Measurements from ENCODE around the gene RAB44. TPM values are rescaled to one million over a fixed set of nuclear protein-coding genes. Genes with fewer than 3 reads are reported as not detected.
"Not testable (repeated sequence)": the region's sequence is repeated elsewhere in the genome, so short reads cannot be mapped to it uniquely, and the experiment has no call there.

RAB44 gene
- total RNA-seq, 1 donor from 2014 or later = 0.16 TPM

- peaks cover 4% of the 10 kb centered on the region for H3K4me1 Mint-ChIP-seq (ENCODE audit: low read depth, unreplicated experiment)
- H3K9me3 Mint-ChIP-seq (ENCODE audit: unreplicated experiment) = peaks cover 3% of the 10 kb centered on the region
- H2AFZ ChIP-seq (ENCODE audit: low read depth, low read length) = no peak overlapping the region
- no peaks in the 10 kb centered on the region for H3K79me2 ChIP-seq (ENCODE audit: insufficient read depth, low read length)
- peaks cover 4% of the 10 kb centered on the region for H3K36me3 Mint-ChIP-seq (ENCODE audit: low read depth, unreplicated experiment)
- H4K20me1 ChIP-seq (ENCODE audit: insufficient read depth, low read length) = no peaks in the 10 kb centered on the region
- H3K27me3 ChIP-seq (ENCODE audit: insufficient read depth, low read length) = no peaks in the 10 kb centered on the region
- no peak overlapping the region for H3K27ac ChIP-seq (ENCODE audit: low read depth, low read length)
- no peaks in the 10 kb centered on the region for H3K4me1 ChIP-seq (ENCODE audit: insufficient read depth, low read length)
- DNase-seq (ENCODE audit: low read depth) = no peak
- no peak overlapping the region for H3K4me3 Mint-ChIP-seq (ENCODE audit: unreplicated experiment)
- H3K36me3 ChIP-seq (ENCODE audit: insufficient read depth, low read length) = no peaks in the 10 kb centered on the region
- H3K9ac ChIP-seq (ENCODE audit: low read length) = no peak overlapping the region
- H3K9me3 ChIP-seq (ENCODE audit: insufficient read depth, low read depth, low read length) = no peaks in the 10 kb centered on the region
- H3K27ac Mint-ChIP-seq (ENCODE audit: unreplicated experiment) = no peak overlapping the region
- no peak overlapping the region for H3K4me3 ChIP-seq (ENCODE audit: insufficient read depth, low read depth, low read length)
- peaks cover 32% of the 10 kb centered on the region for H3K27me3 Mint-ChIP-seq (ENCODE audit: low read depth, unreplicated experiment)
- H3K4me2 ChIP-seq (ENCODE audit: low read length) = no peak overlapping the region
- no peak for TF ChIP-seq EZH2 (IDR thresholded peaks at IDR 0.05; ENCODE audit: insufficient read depth, low read length)
- no peak for TF ChIP-seq CTCF (IDR thresholded peaks at IDR 0.05; ENCODE audit: insufficient read depth, low read depth, low read length)
- FAIRE-seq = no peak
Observed at GRCh38 chr6:36703982-36704381, 6.4 kb downstream of the RAB44 start.

- H3K9me3 ChIP-seq (ENCODE audit: insufficient read depth, low read depth, low read length); FAIRE-seq; H3K4me2 ChIP-seq (ENCODE audit: low read length); H3K9ac ChIP-seq (ENCODE audit: low read length); H3K36me3 ChIP-seq (ENCODE audit: insufficient read depth, low read length); H3K27ac ChIP-seq (ENCODE audit: low read depth, low read length); H3K4me1 ChIP-seq (ENCODE audit: insufficient read depth, low read length); H3K4me3 Mint-ChIP-seq (ENCODE audit: unreplicated experiment); H3K27me3 ChIP-seq (ENCODE audit: insufficient read depth, low read length); H3K36me3 Mint-ChIP-seq (ENCODE audit: low read depth, unreplicated experiment); H2AFZ ChIP-seq (ENCODE audit: low read depth, low read length); H3K79me2 ChIP-seq (ENCODE audit: insufficient read depth, low read length); H3K27ac Mint-ChIP-seq (ENCODE audit: unreplicated experiment); H4K20me1 ChIP-seq (ENCODE audit: insufficient read depth, low read length); H3K4me3 ChIP-seq (ENCODE audit: insufficient read depth, low read depth, low read length); DNase-seq (ENCODE audit: low read depth); H3K4me1 Mint-ChIP-seq (ENCODE audit: low read depth, unreplicated experiment); H3K9me3 Mint-ChIP-seq (ENCODE audit: unreplicated experiment): not testable (repeated sequence)
- H3K27me3 Mint-ChIP-seq (ENCODE audit: low read depth, unreplicated experiment) = peaks cover 25% of the 10 kb centered on the region
Observed at GRCh38 chr6:36704961-36705577, 7.4 kb downstream of the RAB44 start.

GRCh38 chr6:36706339-36706738 lies 8.7 kb downstream of the RAB44 start:
- Mint-ChIP-seq H3K27me3 (ENCODE audit: low read depth, unreplicated experiment) (peaks cover 23% of the 10 kb centered on the region), H3K9me3 (ENCODE audit: unreplicated experiment) (peaks cover 3% of the 10 kb centered on the region), H3K4me1 (ENCODE audit: low read depth, unreplicated experiment) (peaks cover 2% of the 10 kb centered on the region), H3K4me3 (ENCODE audit: unreplicated experiment) (no peak overlapping the region), H3K36me3 (ENCODE audit: low read depth, unreplicated experiment) (peaks cover 4% of the 10 kb centered on the region), H3K27ac (ENCODE audit: unreplicated experiment) (no peak overlapping the region)
- Histone ChIP-seq H4K20me1 (ENCODE audit: insufficient read depth, low read length) (no peaks in the 10 kb centered on the region), H3K27me3 (ENCODE audit: insufficient read depth, low read length) (no peaks in the 10 kb centered on the region), H3K36me3 (ENCODE audit: insufficient read depth, low read length) (no peaks in the 10 kb centered on the region), H3K9me3 (ENCODE audit: insufficient read depth, low read depth, low read length) (no peaks in the 10 kb centered on the region), H3K4me3 (ENCODE audit: insufficient read depth, low read depth, low read length) (no peak overlapping the region), H3K27ac (ENCODE audit: low read depth, low read length) (no peak overlapping the region), H3K79me2 (ENCODE audit: insufficient read depth, low read length) (no peaks in the 10 kb centered on the region), H3K4me2 (ENCODE audit: low read length) (no peak overlapping the region), H3K9ac (ENCODE audit: low read length) (no peak overlapping the region), H3K4me1 (ENCODE audit: insufficient read depth, low read length) (no peaks in the 10 kb centered on the region), H2AFZ (ENCODE audit: low read depth, low read length) (no peak overlapping the region)
- TF ChIP-seq EZH2 (IDR thresholded peaks at IDR 0.05; ENCODE audit: insufficient read depth, low read length) (no peak), CTCF (IDR thresholded peaks at IDR 0.05; ENCODE audit: insufficient read depth, low read depth, low read length) (no peak)
- FAIRE-seq = no peak
- no peak for DNase-seq (ENCODE audit: low read depth)

Measured in astrocyte (in vitro differentiated cells and primary cell).